Measurements from ENCODE around the gene EZH2. TPM values are rescaled to one million over a fixed set of nuclear protein-coding genes. Genes with fewer than 3 reads are reported as not detected.

The EZH2 gene
- total RNA-seq, 1 donor from 2014 or later: 14.9 TPM

GRCh38 chr7:148901178-148901577, 17.1 kb upstream of the EZH2 start:
- DNase-seq (ENCODE audit: low spot score): no peak

- no peak for DNase-seq (ENCODE audit: low spot score)
Observed at GRCh38 chr7:148898845-148899484, 14.9 kb upstream of the EZH2 start.

DNA sequence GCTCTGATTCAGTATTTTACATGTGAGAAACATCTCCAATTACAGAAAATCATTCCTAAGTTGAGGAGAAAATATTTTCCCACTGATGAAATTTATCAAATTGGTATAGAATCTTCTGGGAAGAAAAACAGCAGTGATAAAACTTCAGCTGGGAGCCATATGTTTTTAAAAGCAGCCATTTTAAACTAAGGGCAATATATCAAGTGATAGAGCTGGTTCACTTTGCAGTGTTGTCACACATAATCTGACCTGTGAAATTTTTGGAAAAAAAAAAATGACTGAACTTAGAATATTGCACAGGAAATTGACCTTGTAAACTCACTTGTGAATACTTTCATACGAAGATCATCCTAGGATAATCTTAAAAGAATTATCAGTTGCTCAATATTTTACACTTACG, 10.5 kb upstream of the EZH2 start:
- DNase-seq (ENCODE audit: low spot score): no peak

DNA sequence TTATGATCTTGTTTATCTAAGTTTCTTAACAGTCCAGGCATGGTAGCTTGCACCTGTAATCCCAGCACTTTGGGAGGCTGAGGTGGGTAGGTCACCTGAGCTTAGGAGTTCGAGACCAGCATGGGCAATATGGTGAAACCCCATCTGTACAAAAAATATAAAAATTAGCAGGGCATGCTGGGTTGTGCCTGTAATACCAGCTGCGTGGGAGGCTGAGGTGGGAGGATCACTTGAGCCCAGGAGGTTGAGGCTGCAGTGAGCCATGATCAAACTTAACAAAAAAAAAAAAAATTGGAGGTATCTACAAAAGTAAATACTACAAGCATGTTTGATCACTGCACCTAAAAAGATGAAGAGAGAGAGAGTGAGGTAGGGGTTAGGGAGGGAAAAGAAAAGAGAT, 9.0 kb upstream of the EZH2 start:
- no peak for DNase-seq (ENCODE audit: low spot score)

DNA sequence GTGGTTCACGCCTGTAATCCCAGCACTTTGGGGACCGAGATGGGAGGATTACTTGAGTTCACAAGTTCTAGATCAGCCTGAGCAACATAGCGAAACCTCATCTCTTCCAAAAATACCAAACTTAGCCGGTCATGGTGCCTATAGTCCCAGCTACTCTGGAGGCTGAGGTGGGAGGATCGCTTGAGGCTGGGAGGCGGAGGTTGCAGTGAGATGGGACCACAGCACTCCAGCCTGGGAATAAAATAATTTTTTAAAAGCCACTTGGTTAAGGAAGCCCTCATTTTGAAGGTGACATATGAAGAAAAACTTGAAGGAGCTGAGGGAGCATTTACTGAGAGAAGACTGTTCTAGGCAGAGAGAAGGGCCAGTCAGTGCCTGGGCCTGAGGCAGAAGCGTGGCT, 4.2 kb upstream of the EZH2 start:
- DNase-seq (ENCODE audit: low spot score): no peak

DNA sequence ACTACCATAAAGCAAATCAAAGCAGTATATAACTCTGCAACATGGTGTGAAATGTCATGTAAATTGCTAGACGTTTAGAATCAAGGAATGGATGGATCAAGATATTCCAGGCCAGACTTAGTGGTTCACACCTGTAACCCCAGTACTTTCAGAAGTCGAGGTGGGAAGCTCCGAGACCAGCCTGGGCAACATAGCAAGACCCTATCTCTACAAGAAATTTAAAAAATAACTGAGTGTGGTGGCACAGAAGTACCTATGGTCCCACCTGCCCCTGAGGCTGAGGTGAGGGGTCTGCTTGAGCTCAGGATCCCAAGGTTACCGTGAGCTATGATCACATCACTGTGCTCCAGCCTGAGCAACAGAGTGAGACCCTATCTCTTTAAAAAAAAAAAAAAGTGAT, 2.8 kb upstream of the EZH2 start:
- no peak for DNase-seq (ENCODE audit: low spot score)

- DNase-seq (ENCODE audit: low spot score): peak; percentile 94
Observed at GRCh38 chr7:148884299-148885022, 370 bp upstream of the EZH2 start.

- DNase-seq (ENCODE audit: low spot score): peak; percentile 25
Observed at GRCh38 chr7:148883266-148884048, 634 bp downstream of the EZH2 start.

- DNase-seq (ENCODE audit: low spot score): no peak
Observed at GRCh38 chr7:148882841-148883265, 1.2 kb downstream of the EZH2 start.

- no peak for DNase-seq (ENCODE audit: low spot score)
Observed at GRCh38 chr7:148882192-148882591, 1.9 kb downstream of the EZH2 start.

DNA sequence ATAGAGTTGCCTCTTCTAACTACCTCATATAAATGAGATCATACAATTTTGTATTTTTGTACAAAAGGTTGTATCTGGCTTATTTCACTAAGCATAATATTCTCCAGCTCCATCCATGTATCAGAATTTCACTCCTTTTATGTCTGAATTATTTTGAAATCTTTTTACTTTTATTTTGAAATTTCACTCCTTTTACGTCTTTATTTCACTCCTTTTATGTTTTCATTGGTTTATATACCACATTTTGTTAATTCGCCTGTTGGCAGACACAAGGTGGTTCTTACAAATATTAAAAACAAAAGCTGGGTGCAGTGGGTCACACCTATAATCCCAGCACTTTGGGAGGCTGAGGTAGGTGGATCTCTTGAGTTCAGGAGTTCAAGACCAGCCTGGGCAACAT, 5.8 kb downstream of the EZH2 start:
- no peak for DNase-seq (ENCODE audit: low spot score)

DNA sequence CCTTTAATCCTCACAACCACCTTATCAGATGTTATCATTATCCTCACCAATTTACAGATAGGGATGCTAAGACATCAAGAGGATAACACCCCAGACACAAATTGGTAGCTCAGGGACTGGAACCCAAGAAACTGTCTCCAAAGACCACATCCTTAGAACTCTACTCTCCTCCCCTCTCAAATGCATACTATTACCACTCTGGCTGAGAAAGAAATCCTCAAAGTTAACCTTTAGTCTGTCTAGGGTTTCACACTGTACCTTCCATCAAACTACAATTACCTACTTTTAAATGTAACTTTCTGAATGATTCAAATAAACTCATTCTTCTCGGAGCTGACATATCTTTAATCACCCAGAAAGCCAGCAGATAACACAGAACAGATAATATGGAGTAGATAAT, 6.6 kb downstream of the EZH2 start:
- DNase-seq (ENCODE audit: low spot score): no peak

DNA sequence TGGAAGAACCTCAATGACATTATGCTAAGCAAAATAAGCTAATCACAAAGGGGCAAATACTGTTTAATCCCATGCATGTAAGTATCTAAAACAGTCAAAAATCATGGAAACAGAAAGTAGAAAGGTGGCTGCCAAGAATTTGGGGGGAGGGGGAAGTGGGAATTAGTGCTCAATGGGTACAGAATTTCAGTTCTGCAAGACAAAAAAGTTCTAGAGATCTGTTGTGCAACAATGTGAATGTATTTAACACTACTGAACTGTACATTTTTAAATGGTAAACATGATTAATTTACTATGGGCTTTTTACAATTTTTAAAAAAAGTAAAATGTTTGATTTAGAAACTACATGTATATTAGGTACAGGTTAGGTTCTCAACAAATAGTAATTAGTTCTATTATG, 11.9 kb downstream of the EZH2 start:
- DNase-seq (ENCODE audit: low spot score): no peak

DNA sequence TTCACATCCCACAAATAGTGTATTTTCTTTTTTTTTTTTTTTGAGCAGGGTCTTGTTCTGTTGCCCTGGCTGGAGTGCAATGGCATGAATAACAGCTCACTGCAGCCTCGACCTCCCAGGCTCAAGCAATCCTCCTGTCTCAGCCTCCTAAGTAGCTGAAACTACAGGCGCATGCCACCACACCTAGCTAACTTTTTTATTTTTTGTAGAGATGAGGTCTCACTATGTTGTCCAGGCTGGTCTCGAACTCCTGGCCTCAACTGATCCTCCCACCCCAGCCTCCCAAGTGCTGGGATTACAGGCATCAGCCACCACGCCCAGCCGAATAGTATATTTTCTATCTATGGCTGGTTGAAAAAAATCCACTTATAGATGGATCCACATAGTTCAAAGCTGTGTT, 12.5 kb downstream of the EZH2 start:
- no peak for DNase-seq (ENCODE audit: low spot score)

DNA sequence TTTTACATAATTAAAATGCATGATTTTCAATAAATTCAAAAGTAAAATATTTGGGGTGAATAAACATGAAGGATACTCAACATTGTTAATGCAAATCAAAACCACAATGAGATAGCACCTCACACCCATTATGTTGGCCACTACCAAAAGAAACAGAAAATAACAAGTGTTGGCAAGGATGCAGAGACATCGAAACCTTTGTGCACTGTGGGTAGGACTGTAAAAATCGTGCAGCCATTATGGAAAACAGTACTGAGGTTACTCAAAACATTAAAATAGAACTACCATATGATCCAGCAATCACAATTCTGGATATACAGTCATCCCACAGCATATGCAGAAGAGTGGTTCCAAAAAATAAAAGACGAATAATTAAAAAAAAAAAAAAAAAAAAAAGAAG, 13.1 kb downstream of the EZH2 start:
- DNase-seq (ENCODE audit: low spot score): no peak

- no peak for DNase-seq (ENCODE audit: low spot score)
Observed at GRCh38 chr7:148868378-148868674, 15.8 kb downstream of the EZH2 start.

- no peak for DNase-seq (ENCODE audit: low spot score)
Observed at GRCh38 chr7:148867596-148868377, 16.3 kb downstream of the EZH2 start.

DNA sequence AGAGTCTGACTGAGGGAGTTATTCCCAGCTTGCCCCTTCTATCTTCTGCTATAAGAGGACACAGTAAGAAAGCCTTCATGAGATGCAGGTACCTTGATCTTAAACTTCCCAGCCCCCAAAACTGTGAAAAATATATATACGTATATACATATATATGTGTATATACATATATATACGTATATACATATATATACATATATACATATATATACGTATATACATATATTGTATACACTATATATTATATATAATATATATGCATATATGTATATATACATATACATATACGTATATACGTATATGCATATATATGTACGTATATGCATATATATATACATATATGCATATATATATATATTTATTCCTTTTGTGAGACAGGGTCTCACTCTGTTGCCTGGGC, 17.7 kb downstream of the EZH2 start:
- DNase-seq (ENCODE audit: low spot score): no peak

- DNase-seq (ENCODE audit: low spot score): peak; percentile 26
Observed at GRCh38 chr7:148865283-148865682, 18.8 kb downstream of the EZH2 start.

DNA sequence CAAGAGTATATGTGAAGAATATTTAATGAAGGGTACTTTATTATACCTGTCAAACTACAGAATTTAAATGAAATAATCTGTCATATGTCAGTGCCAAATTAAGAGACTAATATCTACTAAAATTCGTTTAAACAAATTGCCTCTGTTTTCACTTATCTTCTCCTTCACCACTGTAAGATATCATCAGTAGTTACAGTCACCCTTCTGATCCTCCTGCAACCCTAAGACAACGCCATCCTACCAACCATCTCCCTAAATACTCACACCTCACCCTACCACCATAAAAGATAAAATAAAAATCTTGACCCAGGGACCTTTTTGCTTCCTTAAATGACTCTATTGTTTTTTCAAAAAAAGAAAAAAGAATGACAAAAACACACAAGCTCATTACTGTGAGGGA, 20.8 kb downstream of the EZH2 start:
- DNase-seq (ENCODE audit: low spot score): no peak

- DNase-seq (ENCODE audit: low spot score): no peak
Observed at GRCh38 chr7:148862481-148862880, 21.6 kb downstream of the EZH2 start.

DNA sequence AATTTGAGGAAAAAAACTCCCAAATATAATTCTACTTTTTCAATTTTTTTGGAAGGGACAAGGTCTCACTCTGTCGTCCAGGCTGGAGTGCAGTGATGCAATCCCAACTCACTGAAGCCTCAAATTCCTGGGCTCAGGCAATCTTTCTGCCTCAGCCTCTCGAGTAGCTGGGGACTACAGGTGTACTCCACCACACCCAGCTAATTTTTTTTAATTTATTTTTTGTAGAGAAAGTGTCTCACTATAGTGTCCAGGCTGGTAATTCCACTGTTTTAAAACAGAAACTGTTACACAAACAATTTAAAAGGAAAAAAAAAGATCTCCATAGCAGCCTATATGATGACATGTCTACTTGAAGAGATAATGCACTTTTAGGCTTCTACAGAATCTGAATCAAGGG, 25.6 kb downstream of the EZH2 start:
- DNase-seq (ENCODE audit: low spot score): no peak

Data from umbilical cord (tissue), 2 donors.